Smooth muscle cell (in vitro differentiated cells): ENCODE measurements around the gene GJA5. TPM values are rescaled to one million over a fixed set of nuclear protein-coding genes. Genes with fewer than 3 reads are reported as not detected.

Source experiments
- DNase-seq: peaks from one replicate; lab custom pipeline; 2025; ENCODE audit not compliant: unreplicated experiment; lab: John Stamatoyannopoulos, UW
- H2AFZ ChIP-seq: fragments of 200-600 bp; sonication (generic); 2 replicates; pipeline ENCODE4 v1.6.0; 2016; ENCODE audit warnings: antibody characterized with exemption, low read depth, mild to moderate bottlenecking
- H3F3A ChIP-seq: fragments of 200-600 bp; sonication (generic); 2 replicates; pipeline ENCODE4 v1.6.0; 2017; ENCODE audit warnings: antibody characterized with exemption, low read depth
- H3K27ac ChIP-seq: fragments of 200-600 bp; sonication (generic); 2 replicates; pipeline ENCODE4 v1.5.1; 2016; ENCODE audit warnings: low read depth, mild to moderate bottlenecking
- H3K27me3 ChIP-seq: fragments of 200-600 bp; sonication (generic); 2 replicates; pipeline ENCODE4 v1.6.1; 2016; ENCODE audit warnings: low read depth, mild to moderate bottlenecking
- H3K36me3 ChIP-seq: fragments of 200-600 bp; sonication (generic); 2 replicates; pipeline ENCODE4 v1.5.1; 2016; ENCODE audit warnings: low read depth
- H3K4me1 ChIP-seq: fragments of 200-600 bp; sonication (generic); 2 replicates; pipeline ENCODE4 v1.5.1; 2016; ENCODE audit warnings: low read depth
- H3K4me2 ChIP-seq: fragments of 200-600 bp; sonication (generic); 2 replicates; pipeline ENCODE4 v1.6.0; 2016; ENCODE audit warnings: mild to moderate bottlenecking
- H3K4me3 ChIP-seq: fragments of 200-600 bp; sonication (generic); 2 replicates; pipeline ENCODE4 v1.5.1; 2016; ENCODE audit warnings: mild to moderate bottlenecking
- H3K79me2 ChIP-seq: fragments of 200-600 bp; sonication (generic); 2 replicates; pipeline ENCODE4 v1.6.0; 2016; ENCODE audit warnings: low read depth, mild to moderate bottlenecking
- H3K9ac ChIP-seq: fragments of 200-600 bp; sonication (generic); 2 replicates; pipeline ENCODE4 v1.6.0; 2016; ENCODE audit warnings: low read depth
- H3K9me3 ChIP-seq: fragments of 200-600 bp; sonication (generic); replicated peaks from 2 replicates; pipeline ENCODE4 v1.5.1; 2016; ENCODE audit warnings: low read depth
- H4K20me1 ChIP-seq: fragments of 200-600 bp; sonication (generic); 2 replicates; pipeline ENCODE4 v1.6.0; 2016; ENCODE audit warnings: low read depth
- CTCF ChIP-seq: fragments of 200-600 bp; sonication (generic); IDR thresholded peaks from 2 replicates; pipeline ENCODE4 v1.5.1; 2017; ENCODE audit warnings: borderline replicate concordance, mild to moderate bottlenecking, antibody characterized with exemption; ENCODE audit not compliant: insufficient read depth, poor library complexity, severe bottlenecking
- WGBS: methylation state at CpG from one replicate; pipeline ENCODE4 v1.1.7; 2016; ENCODE audit warnings: low lambda C conversion rate; 5-methylcytosine and 5-hydroxymethylcytosine counted together
- polyA plus RNA-seq: library from polyadenylated mRNA; unstranded; fragments of >200 nt; fragmentation: Nextera tagmentation; extraction: Ambion mirVana; gene quantifications from 2 replicates; pipeline ENCODE4 v1.2.1, GENCODE V29; 2016
- total RNA-seq: library from RNA; depleted of rRNA; stranded (reverse); fragments of >200 nt; gene quantifications from 2 replicates; pipeline ENCODE4 v1.2.3, GENCODE V29; 2014

GJA5 gene
- total and polyA plus RNA-seq, 2 experiments from 2014 or later: 0.18 to 2.8 TPM

GRCh38 chr1:147719029-147719698 lies 41.2 kb downstream of the GJA5 start:
- H4K20me1 ChIP-seq: no peaks in the 10 kb centered on the region
- no peak for DNase-seq
- no peak overlapping the region for H3K27ac ChIP-seq
- no peaks in the 10 kb centered on the region for H3K36me3 ChIP-seq
- H2AFZ ChIP-seq: no peak overlapping the region
- 92% methylated on average over 7 of the region's 7 CpGs for WGBS
- no peak overlapping the region for H3K4me2 ChIP-seq
- no peak overlapping the region for H3K4me3 ChIP-seq
- no peaks in the 10 kb centered on the region for H3K9me3 ChIP-seq
- no peaks in the 10 kb centered on the region for H3F3A ChIP-seq
- no peak overlapping the region for H3K9ac ChIP-seq
- TF ChIP-seq CTCF: no peak
- no peaks in the 10 kb centered on the region for H3K79me2 ChIP-seq
- H3K27me3 ChIP-seq: peaks cover 4% of the 10 kb centered on the region
- no peaks in the 10 kb centered on the region for H3K4me1 ChIP-seq

GRCh38 chr1:147717706-147718097 lies 42.7 kb downstream of the GJA5 start:
- Histone ChIP-seq H3K4me2 (no peak overlapping the region), H3K9me3 (no peaks in the 10 kb centered on the region), H3K4me1 (no peaks in the 10 kb centered on the region), H2AFZ (no peak overlapping the region), H3K9ac (no peak overlapping the region), H3K27ac (no peak overlapping the region), H3K27me3 (no peaks in the 10 kb centered on the region), H4K20me1 (no peaks in the 10 kb centered on the region), H3K4me3 (no peak overlapping the region), H3F3A (no peaks in the 10 kb centered on the region), H3K36me3 (no peaks in the 10 kb centered on the region), H3K79me2 (no peaks in the 10 kb centered on the region)
- 91% methylated on average over 4 of the region's 4 CpGs for WGBS
- DNase-seq: no peak
- no peak for TF ChIP-seq CTCF

- H3K4me2 ChIP-seq: no peak overlapping the region
These were observed 43.2 kb downstream of the GJA5 start for GRCh38 chr1:147717051-147717705.

More at GRCh38 chr1:147717051-147717705, 43.2 kb downstream of the GJA5 start:
- no peak overlapping the region for H3K4me3 ChIP-seq
- no peaks in the 10 kb centered on the region for H4K20me1 ChIP-seq
- no peak for TF ChIP-seq CTCF
- no peaks in the 10 kb centered on the region for H3K4me1 ChIP-seq
- WGBS: 84% methylated on average over 6 of the region's 6 CpGs
- no peaks in the 10 kb centered on the region for H3K79me2 ChIP-seq
- H3K9me3 ChIP-seq: no peaks in the 10 kb centered on the region
- peak overlapping the region; percentile 24 for H3K27ac ChIP-seq
- no peak overlapping the region for H3K9ac ChIP-seq
- H3K36me3 ChIP-seq: no peaks in the 10 kb centered on the region
- no peak for DNase-seq
- no peaks in the 10 kb centered on the region for H3K27me3 ChIP-seq
- H2AFZ ChIP-seq: no peak overlapping the region
- H3F3A ChIP-seq: no peaks in the 10 kb centered on the region
